Brain microvascular endothelial cell (primary cell): ENCODE measurements around the gene CENPP.

Experiments used
- DNase-seq: peaks from one replicate; pipeline ENCODE4 v3.0.0-alpha.2; 2020
- H3K27ac ChIP-seq: fragments of 250-450 bp; sonication (Bioruptor Pico); 2 replicates; pipeline ENCODE4 v1.5.1; 2020; ENCODE audit warnings: mild to moderate bottlenecking, moderate library complexity
- H3K27me3 ChIP-seq: fragments of 250-450 bp; sonication (Bioruptor Pico); replicated peaks from 2 replicates; pipeline ENCODE4 v1.5.1; 2020; ENCODE audit warnings: mild to moderate bottlenecking
- H3K36me3 ChIP-seq: fragments of 250-450 bp; sonication (Bioruptor Pico); replicated peaks from 2 replicates; pipeline ENCODE4 v1.5.1; 2020; ENCODE audit warnings: mild to moderate bottlenecking
- H3K4me3 ChIP-seq: 2 replicates; pipeline ENCODE4 v1.5.1; 2011; ENCODE audit warnings: low read depth, mild to moderate bottlenecking, control low read depth, low read length, moderate library complexity
- CTCF ChIP-seq: IDR thresholded peaks from 2 replicates; pipeline ENCODE4 v1.5.1; 2011; ENCODE audit warnings: low read depth, mild to moderate bottlenecking, moderate library complexity, low read length, control low read depth, inconsistent platforms; ENCODE audit errors: missing control alignments
- in situ Hi-C: cut with HindIII; loops from 2 replicates; pipeline ENCODE4 v1.10.0; 2017; ENCODE audit warnings: low sequenced_read_pairs, low pct_ligation_motif_present

Gene CENPP

GRCh38 chr9:92522983-92523970 is 197.5 kb downstream of the CENPP start:
- in situ Hi-C loops: no loop called here
- H3K4me3 ChIP-seq: no peak overlapping the region
- H3K36me3 ChIP-seq: no peaks in the 10 kb centered on the region
- no peaks in the 10 kb centered on the region for H3K27me3 ChIP-seq
- H3K27ac ChIP-seq: no peak overlapping the region
- DNase-seq: no peak
- no peak for TF ChIP-seq CTCF

GRCh38 chr9:92524881-92525280 is 199.1 kb downstream of the CENPP start:
- TF ChIP-seq CTCF: no peak
- in situ Hi-C loops: no loop called here
- Histone ChIP-seq H3K27ac (no peak overlapping the region), H3K27me3 (no peaks in the 10 kb centered on the region), H3K36me3 (no peaks in the 10 kb centered on the region), H3K4me3 (no peak overlapping the region)
- DNase-seq: no peak

GRCh38 chr9:92525306-92525705 is 199.6 kb downstream of the CENPP start:
- no peak overlapping the region for H3K27ac ChIP-seq
- no peaks in the 10 kb centered on the region for H3K27me3 ChIP-seq
- no peaks in the 10 kb centered on the region for H3K36me3 ChIP-seq
- DNase-seq: no peak
- in situ Hi-C loops: no loop called here
- H3K4me3 ChIP-seq: no peak overlapping the region
- no peak for TF ChIP-seq CTCF

GRCh38 chr9:92527291-92527828 is 201.6 kb downstream of the CENPP start:
- H3K36me3 ChIP-seq: no peaks in the 10 kb centered on the region
- H3K27ac ChIP-seq: no peak overlapping the region
- no peak for DNase-seq
- TF ChIP-seq CTCF: no peak
- H3K4me3 ChIP-seq: no peak overlapping the region
- no peaks in the 10 kb centered on the region for H3K27me3 ChIP-seq
- in situ Hi-C loops: no loop called here

- no peak overlapping the region for H3K27ac ChIP-seq
- no peak overlapping the region for H3K4me3 ChIP-seq
- in situ Hi-C loops: no loop called here
- no peaks in the 10 kb centered on the region for H3K36me3 ChIP-seq
- DNase-seq: no peak
- no peak for TF ChIP-seq CTCF
- H3K27me3 ChIP-seq: no peaks in the 10 kb centered on the region
Measured at GRCh38 chr9:92527832-92528521, 202.2 kb downstream of the CENPP start.
